ENCODE results near the gene DPY19L1.
"Not testable (repeated sequence)": the region's sequence is repeated elsewhere in the genome, so short reads cannot be mapped to it uniquely, and the experiment has no call there.

Gene DPY19L1

GRCh38 chr7:34982371-34983019 is 54.8 kb downstream of the DPY19L1 start:
- Histone ChIP-seq H4K8ac (ENCODE audit: low read length) (no peak overlapping the region), H3K27me3 (ENCODE audit: control insufficient read depth in 1 of 2, insufficient read depth in 1 of 2, low read length in 2 of 2) (no peaks in the 10 kb centered on the region), H3K9me3 (ENCODE audit: control insufficient read depth, low read length) (no peaks in the 10 kb centered on the region), H2AK5ac (ENCODE audit: low read length, severe bottlenecking) (no peak overlapping the region), H3K36me3 (ENCODE audit: control insufficient read depth in 1 of 2, insufficient read depth in 2 of 2, low read depth in 1 of 2, low read length in 2 of 2) (no peaks in the 10 kb centered on the region), H3K4me1 (ENCODE audit: control insufficient read depth, insufficient read depth, low read depth, low read length) (no peaks in the 10 kb centered on the region), H3K9ac (ENCODE audit: low read length) (no peak overlapping the region), H3K79me1 (replicated peaks; ENCODE audit: low read length, poor library complexity, severe bottlenecking) (peaks cover 5% of the 10 kb centered on the region), H3K27ac (ENCODE audit: low read length, poor library complexity, severe bottlenecking) (no peak overlapping the region), H2AFZ (ENCODE audit: low read depth, low read length) (no peak overlapping the region), H2BK5ac (ENCODE audit: low read depth, low read length, poor library complexity, severe bottlenecking) (no peak overlapping the region), H3K23ac (ENCODE audit: low read length in 2 of 2) (no peak overlapping the region), H3K18ac (ENCODE audit: low read depth in 1 of 2, low read length in 2 of 2) (no peak overlapping the region), H4K91ac (ENCODE audit: low read length) (no peak overlapping the region), H3K4me3 (ENCODE audit: insufficient read depth in 1 of 2, low read depth in 1 of 2, low read length in 2 of 2) (no peak overlapping the region), H3K14ac (ENCODE audit: low read length in 2 of 2) (no peak overlapping the region), H2BK120ac (ENCODE audit: low read depth, low read length) (no peak overlapping the region), H2BK15ac (ENCODE audit: low read depth, poor library complexity, severe bottlenecking) (no peak overlapping the region), H3K4ac (ENCODE audit: low read depth in 1 of 2, low read length in 2 of 2) (no peak overlapping the region), H2BK12ac (ENCODE audit: low read length in 2 of 2) (no peak overlapping the region), H3K4me2 (ENCODE audit: low read length, poor library complexity, severe bottlenecking) (no peak overlapping the region)
- WGBS = 97% methylated on average over 1 of the region's 3 CpGs
- DNase-seq = no peak

GRCh38 chr7:34979124-34979523 is 58.2 kb downstream of the DPY19L1 start:
- not testable (repeated sequence) for H3K9me3 ChIP-seq (ENCODE audit: control insufficient read depth, low read length); H3K27me3 ChIP-seq (ENCODE audit: control insufficient read depth in 1 of 2, insufficient read depth in 1 of 2, low read length in 2 of 2); H3K4me1 ChIP-seq (ENCODE audit: control insufficient read depth, insufficient read depth, low read depth, low read length); H3K27ac ChIP-seq (ENCODE audit: low read length, poor library complexity, severe bottlenecking); H4K91ac ChIP-seq (ENCODE audit: low read length); H3K18ac ChIP-seq (ENCODE audit: low read depth in 1 of 2, low read length in 2 of 2); H3K4me3 ChIP-seq (ENCODE audit: insufficient read depth in 1 of 2, low read depth in 1 of 2, low read length in 2 of 2); H3K4ac ChIP-seq (ENCODE audit: low read depth in 1 of 2, low read length in 2 of 2); H2AK5ac ChIP-seq (ENCODE audit: low read length, severe bottlenecking); DNase-seq; H3K14ac ChIP-seq (ENCODE audit: low read length in 2 of 2); H2BK15ac ChIP-seq (ENCODE audit: low read depth, poor library complexity, severe bottlenecking); H4K8ac ChIP-seq (ENCODE audit: low read length); H3K9ac ChIP-seq (ENCODE audit: low read length); H3K4me2 ChIP-seq (ENCODE audit: low read length, poor library complexity, severe bottlenecking); H2BK120ac ChIP-seq (ENCODE audit: low read depth, low read length); H3K23ac ChIP-seq (ENCODE audit: low read length in 2 of 2); H2BK5ac ChIP-seq (ENCODE audit: low read depth, low read length, poor library complexity, severe bottlenecking); H3K36me3 ChIP-seq (ENCODE audit: control insufficient read depth in 1 of 2, insufficient read depth in 2 of 2, low read depth in 1 of 2, low read length in 2 of 2); H3K79me1 ChIP-seq (replicated peaks; ENCODE audit: low read length, poor library complexity, severe bottlenecking); H2BK12ac ChIP-seq (ENCODE audit: low read length in 2 of 2); H2AFZ ChIP-seq (ENCODE audit: low read depth, low read length)
- WGBS = no CpG with 5 or more reads among the region's 2 CpGs

- WGBS = 83% methylated on average over 1 of the region's 3 CpGs
- no peak overlapping the region for H3K9ac ChIP-seq (ENCODE audit: low read length)
- no peaks in the 10 kb centered on the region for H3K9me3 ChIP-seq (ENCODE audit: control insufficient read depth, low read length)
- no peak overlapping the region for H3K23ac ChIP-seq (ENCODE audit: low read length in 2 of 2)
- no peak overlapping the region for H2BK5ac ChIP-seq (ENCODE audit: low read depth, low read length, poor library complexity, severe bottlenecking)
- H2BK120ac ChIP-seq (ENCODE audit: low read depth, low read length) = no peak overlapping the region
- no peak overlapping the region for H3K4me3 ChIP-seq (ENCODE audit: insufficient read depth in 1 of 2, low read depth in 1 of 2, low read length in 2 of 2)
- H4K8ac ChIP-seq (ENCODE audit: low read length) = no peak overlapping the region
- no peak overlapping the region for H2AFZ ChIP-seq (ENCODE audit: low read depth, low read length)
- H3K18ac ChIP-seq (ENCODE audit: low read depth in 1 of 2, low read length in 2 of 2) = no peak overlapping the region
- H3K27ac ChIP-seq (ENCODE audit: low read length, poor library complexity, severe bottlenecking) = no peak overlapping the region
- H3K4ac ChIP-seq (ENCODE audit: low read depth in 1 of 2, low read length in 2 of 2) = no peak overlapping the region
- no peaks in the 10 kb centered on the region for H3K79me1 ChIP-seq (replicated peaks; ENCODE audit: low read length, poor library complexity, severe bottlenecking)
- H2AK5ac ChIP-seq (ENCODE audit: low read length, severe bottlenecking) = no peak overlapping the region
- H2BK15ac ChIP-seq (ENCODE audit: low read depth, poor library complexity, severe bottlenecking) = no peak overlapping the region
- no peaks in the 10 kb centered on the region for H3K4me1 ChIP-seq (ENCODE audit: control insufficient read depth, insufficient read depth, low read depth, low read length)
- H4K91ac ChIP-seq (ENCODE audit: low read length) = no peak overlapping the region
- no peak for DNase-seq
- no peak overlapping the region for H2BK12ac ChIP-seq (ENCODE audit: low read length in 2 of 2)
- H3K4me2 ChIP-seq (ENCODE audit: low read length, poor library complexity, severe bottlenecking) = no peak overlapping the region
- no peaks in the 10 kb centered on the region for H3K27me3 ChIP-seq (ENCODE audit: control insufficient read depth in 1 of 2, insufficient read depth in 1 of 2, low read length in 2 of 2)
- no peak overlapping the region for H3K14ac ChIP-seq (ENCODE audit: low read length in 2 of 2)
- peaks cover 7 to 9% of the 10 kb centered on the region in 2 experiments for H3K36me3 ChIP-seq (ENCODE audit: control insufficient read depth in 1 of 2, insufficient read depth in 2 of 2, low read depth in 1 of 2, low read length in 2 of 2)
Observed at GRCh38 chr7:34973400-34973760, 63.9 kb downstream of the DPY19L1 start.

GRCh38 chr7:34972739-34973399 is 64.4 kb downstream of the DPY19L1 start:
- H2AK5ac ChIP-seq (ENCODE audit: low read length, severe bottlenecking); H2BK120ac ChIP-seq (ENCODE audit: low read depth, low read length); H3K79me1 ChIP-seq (replicated peaks; ENCODE audit: low read length, poor library complexity, severe bottlenecking); H2AFZ ChIP-seq (ENCODE audit: low read depth, low read length); H3K4me1 ChIP-seq (ENCODE audit: control insufficient read depth, insufficient read depth, low read depth, low read length); H3K36me3 ChIP-seq (ENCODE audit: control insufficient read depth in 1 of 2, insufficient read depth in 2 of 2, low read depth in 1 of 2, low read length in 2 of 2); H3K18ac ChIP-seq (ENCODE audit: low read depth in 1 of 2, low read length in 2 of 2); H2BK15ac ChIP-seq (ENCODE audit: low read depth, poor library complexity, severe bottlenecking); DNase-seq; H3K27me3 ChIP-seq (ENCODE audit: control insufficient read depth in 1 of 2, insufficient read depth in 1 of 2, low read length in 2 of 2); H3K14ac ChIP-seq (ENCODE audit: low read length in 2 of 2); H4K8ac ChIP-seq (ENCODE audit: low read length); H3K4ac ChIP-seq (ENCODE audit: low read depth in 1 of 2, low read length in 2 of 2); H3K9me3 ChIP-seq (ENCODE audit: control insufficient read depth, low read length); H3K4me3 ChIP-seq (ENCODE audit: insufficient read depth in 1 of 2, low read depth in 1 of 2, low read length in 2 of 2); H3K9ac ChIP-seq (ENCODE audit: low read length); H4K91ac ChIP-seq (ENCODE audit: low read length); H3K23ac ChIP-seq (ENCODE audit: low read length in 2 of 2); H3K4me2 ChIP-seq (ENCODE audit: low read length, poor library complexity, severe bottlenecking); H2BK5ac ChIP-seq (ENCODE audit: low read depth, low read length, poor library complexity, severe bottlenecking); H3K27ac ChIP-seq (ENCODE audit: low read length, poor library complexity, severe bottlenecking); H2BK12ac ChIP-seq (ENCODE audit: low read length in 2 of 2): not testable (repeated sequence)
- WGBS = 100% methylated on average over 1 of the region's 1 CpG

Measured in mesenchymal stem cell (in vitro differentiated cells and primary cell).